Measurements from ENCODE around the gene KCNJ6. TPM values are rescaled to one million over a fixed set of nuclear protein-coding genes. Genes with fewer than 3 reads are reported as not detected.
A peak's percentile ranks its signal among the peaks of the same experiment; 100 is the strongest.
"Not testable (repeated sequence)": the region's sequence is repeated elsewhere in the genome, so short reads cannot be mapped to it uniquely, and the experiment has no call there.

The KCNJ6 gene
- total RNA-seq, 1 donor from 2014 or later: not detected

- Histone ChIP-seq H3K4me2 (peak overlapping the region; percentile 71), H3K4me3 (no peak overlapping the region), H3K27me3 (no peaks in the 10 kb centered on the region), H3K9ac (no peak overlapping the region), H3K9me3 (ENCODE audit: low read depth) (no peaks in the 10 kb centered on the region), H3K27ac (peak overlapping the region; percentile 0), H4K20me1 (ENCODE audit: low read depth) (peaks cover 4% of the 10 kb centered on the region), H3K36me3 (no peaks in the 10 kb centered on the region), H3K4me1 (peaks cover 38% of the 10 kb centered on the region), H2AFZ (replicated peaks) (no peak overlapping the region), H3K79me2 (ENCODE audit: low read depth) (no peaks in the 10 kb centered on the region), H3F3A (ENCODE audit: low read depth) (peaks cover 26% of the 10 kb centered on the region)
- peaks cover 2% of the 10 kb centered on the region for H3K9me3 Mint-ChIP-seq
- peaks cover 24% of the 10 kb centered on the region for H3K4me1 Mint-ChIP-seq
- TF ChIP-seq EZH2 (IDR thresholded peaks at IDR 0.05) (no peak), EZH2phosphoT487 (IDR thresholded peaks at IDR 0.05) (no peak), CTCF (IDR thresholded peaks at IDR 0.05) (no peak)
- no peaks in the 10 kb centered on the region for H3K36me3 Mint-ChIP-seq
- H3K4me3 Mint-ChIP-seq: no peak overlapping the region
- peaks cover 15% of the 10 kb centered on the region for H3K27me3 Mint-ChIP-seq (ENCODE audit: insufficient read depth, low read depth)
- no peak overlapping the region for H3K27ac Mint-ChIP-seq
- peak; percentile 37 for DNase-seq (ENCODE audit: low spot score)
Observed at GRCh38 chr21:37593740-37594471, 322.4 kb downstream of the KCNJ6 start.

DNA sequence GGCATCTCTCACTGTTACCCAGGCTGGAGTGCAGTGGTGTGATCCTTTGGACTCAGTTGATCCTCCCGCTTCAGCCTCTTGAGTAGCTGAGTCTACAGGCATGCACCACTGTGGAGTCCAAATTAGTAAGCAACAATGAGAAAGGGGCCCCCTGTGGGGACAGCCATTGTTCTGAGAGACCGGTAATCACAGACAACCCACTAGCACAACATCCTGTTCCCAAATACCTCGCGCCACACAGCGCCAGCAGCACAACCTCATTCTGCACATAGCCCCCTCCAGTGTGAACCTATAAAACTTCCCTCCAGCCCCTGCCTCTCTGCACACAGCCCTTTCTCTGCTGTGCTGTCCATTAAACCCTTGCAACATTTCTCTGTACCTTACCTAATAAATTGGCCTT lies 323.2 kb downstream of the KCNJ6 start:
- Mint-ChIP-seq H3K4me1 (peaks cover 24% of the 10 kb centered on the region), H3K27me3 (ENCODE audit: insufficient read depth, low read depth) (peaks cover 15% of the 10 kb centered on the region), H3K36me3 (no peaks in the 10 kb centered on the region), H3K4me3 (peak overlapping the region; percentile 44), H3K9me3 (peaks cover under 1% of the 10 kb centered on the region), H3K27ac (peak overlapping the region; percentile 11)
- H3F3A ChIP-seq (ENCODE audit: low read depth): peaks cover 26% of the 10 kb centered on the region
- H3K9me3 ChIP-seq (ENCODE audit: low read depth): no peaks in the 10 kb centered on the region
- peak overlapping the region; percentile 71 for H3K4me2 ChIP-seq
- peak; percentile 89 for DNase-seq (ENCODE audit: low spot score)
- H3K27ac ChIP-seq: peak overlapping the region; percentile 79
- H3K4me1 ChIP-seq: peaks cover 38% of the 10 kb centered on the region
- H3K36me3 ChIP-seq: no peaks in the 10 kb centered on the region
- H3K27me3 ChIP-seq: no peaks in the 10 kb centered on the region
- no peak overlapping the region for H3K9ac ChIP-seq
- H3K79me2 ChIP-seq (ENCODE audit: low read depth): no peaks in the 10 kb centered on the region
- H4K20me1 ChIP-seq (ENCODE audit: low read depth): peaks cover 4% of the 10 kb centered on the region
- H2AFZ ChIP-seq (replicated peaks): no peak overlapping the region
- H3K4me3 ChIP-seq: no peak overlapping the region
- TF ChIP-seq EZH2 (IDR thresholded peaks at IDR 0.05): no peak
- TF ChIP-seq EZH2phosphoT487 (IDR thresholded peaks at IDR 0.05): no peak
- no peak for TF ChIP-seq CTCF (IDR thresholded peaks at IDR 0.05)

DNA sequence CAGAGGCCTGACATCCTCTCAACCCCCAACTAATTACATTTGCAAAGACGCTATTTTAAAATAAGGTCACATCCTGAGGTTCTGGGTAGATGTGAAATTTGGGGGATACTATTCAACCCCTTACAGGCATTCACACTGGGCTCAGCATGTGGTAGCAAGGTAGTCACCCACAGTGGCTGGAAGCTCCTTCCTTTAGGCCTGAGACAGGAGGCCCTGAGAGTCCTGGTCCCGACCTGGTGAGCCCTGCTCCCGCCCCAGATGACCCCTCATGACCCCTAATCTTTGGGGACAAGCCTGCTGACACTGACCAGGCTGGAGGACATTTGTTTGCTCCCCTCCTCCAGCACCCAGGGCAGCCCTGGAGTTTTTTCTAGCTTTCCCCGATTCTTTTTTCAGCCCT lies 323.8 kb downstream of the KCNJ6 start:
- H3K27ac Mint-ChIP-seq: peak overlapping the region; percentile 11
- H3K36me3 Mint-ChIP-seq: no peaks in the 10 kb centered on the region
- H3K4me3 Mint-ChIP-seq: no peak overlapping the region
- Histone ChIP-seq H3K36me3 (no peaks in the 10 kb centered on the region), H3K4me3 (no peak overlapping the region), H3K27me3 (no peaks in the 10 kb centered on the region), H2AFZ (replicated peaks) (no peak overlapping the region), H3K79me2 (ENCODE audit: low read depth) (no peaks in the 10 kb centered on the region), H3K4me2 (peak overlapping the region; percentile 71), H3K9me3 (ENCODE audit: low read depth) (no peaks in the 10 kb centered on the region), H3F3A (ENCODE audit: low read depth) (peaks cover 26% of the 10 kb centered on the region), H3K27ac (peak overlapping the region; percentile 79), H3K4me1 (peaks cover 38% of the 10 kb centered on the region), H4K20me1 (ENCODE audit: low read depth) (peaks cover 4% of the 10 kb centered on the region), H3K9ac (no peak overlapping the region)
- H3K27me3 Mint-ChIP-seq (ENCODE audit: insufficient read depth, low read depth): peaks cover 13% of the 10 kb centered on the region
- H3K9me3 Mint-ChIP-seq: no peaks in the 10 kb centered on the region
- DNase-seq (ENCODE audit: low spot score): peak; percentile 24
- TF ChIP-seq CTCF (IDR thresholded peaks at IDR 0.05) (no peak), EZH2 (IDR thresholded peaks at IDR 0.05) (no peak), EZH2phosphoT487 (IDR thresholded peaks at IDR 0.05) (no peak)
- H3K4me1 Mint-ChIP-seq: peaks cover 24% of the 10 kb centered on the region

GRCh38 chr21:37591994-37592393 lies 324.3 kb downstream of the KCNJ6 start:
- H3K36me3 ChIP-seq; DNase-seq (ENCODE audit: low spot score); H3K9ac ChIP-seq; H3K9me3 ChIP-seq (ENCODE audit: low read depth); H3K4me3 ChIP-seq; H3K36me3 Mint-ChIP-seq; H3K27ac ChIP-seq; H3K4me2 ChIP-seq; H2AFZ ChIP-seq (replicated peaks); H3K27ac Mint-ChIP-seq; H3K79me2 ChIP-seq (ENCODE audit: low read depth); H3K27me3 ChIP-seq; H4K20me1 ChIP-seq (ENCODE audit: low read depth); H3K9me3 Mint-ChIP-seq: not testable (repeated sequence)
- H3K27me3 Mint-ChIP-seq (ENCODE audit: insufficient read depth, low read depth): peaks cover 13% of the 10 kb centered on the region
- H3K4me3 Mint-ChIP-seq: peak overlapping the region; percentile 6
- Histone ChIP-seq H3F3A (ENCODE audit: low read depth) (peaks cover 26% of the 10 kb centered on the region), H3K4me1 (peaks cover 38% of the 10 kb centered on the region)
- peaks cover 24% of the 10 kb centered on the region for H3K4me1 Mint-ChIP-seq

DNA sequence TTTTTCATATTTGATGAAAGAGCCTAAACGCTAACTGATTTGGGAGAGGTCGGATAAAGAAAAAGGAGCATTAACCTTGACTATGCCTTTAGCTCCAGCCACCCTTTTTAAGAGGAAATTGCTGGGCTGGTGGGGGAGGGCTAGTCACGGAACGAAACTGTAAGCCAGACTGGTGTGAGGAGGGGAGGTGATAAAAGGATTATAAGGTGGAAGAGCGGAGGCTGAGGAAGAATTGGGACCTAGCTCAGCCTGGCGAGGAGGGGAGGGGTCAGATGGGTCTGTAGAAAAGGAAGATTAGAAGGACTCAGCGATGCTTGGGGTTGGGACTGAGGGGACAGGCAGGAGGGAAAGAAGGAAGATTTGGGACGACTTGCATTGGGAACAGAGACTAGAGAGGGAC lies 325.4 kb downstream of the KCNJ6 start:
- H3K27ac ChIP-seq; H3K36me3 ChIP-seq; H3K36me3 Mint-ChIP-seq; H3K27ac Mint-ChIP-seq; H4K20me1 ChIP-seq (ENCODE audit: low read depth); H3K9me3 ChIP-seq (ENCODE audit: low read depth); H3K4me3 Mint-ChIP-seq; H2AFZ ChIP-seq (replicated peaks); H3K4me3 ChIP-seq; H3K9ac ChIP-seq; H3K79me2 ChIP-seq (ENCODE audit: low read depth); H3K9me3 Mint-ChIP-seq; H3K27me3 ChIP-seq: not testable (repeated sequence)
- Histone ChIP-seq H3K4me2 (peak overlapping the region; percentile 46), H3F3A (ENCODE audit: low read depth) (peaks cover 26% of the 10 kb centered on the region), H3K4me1 (peaks cover 38% of the 10 kb centered on the region)
- peak; percentile 30 for DNase-seq (ENCODE audit: low spot score)
- peaks cover 24% of the 10 kb centered on the region for H3K4me1 Mint-ChIP-seq
- H3K27me3 Mint-ChIP-seq (ENCODE audit: insufficient read depth, low read depth): peaks cover 13% of the 10 kb centered on the region
